ENCODE data around the gene MNAT1.
"Not testable (repeated sequence)": the region's sequence is repeated elsewhere in the genome, so short reads cannot be mapped to it uniquely, and the experiment has no call there.

MNAT1 gene

DNA sequence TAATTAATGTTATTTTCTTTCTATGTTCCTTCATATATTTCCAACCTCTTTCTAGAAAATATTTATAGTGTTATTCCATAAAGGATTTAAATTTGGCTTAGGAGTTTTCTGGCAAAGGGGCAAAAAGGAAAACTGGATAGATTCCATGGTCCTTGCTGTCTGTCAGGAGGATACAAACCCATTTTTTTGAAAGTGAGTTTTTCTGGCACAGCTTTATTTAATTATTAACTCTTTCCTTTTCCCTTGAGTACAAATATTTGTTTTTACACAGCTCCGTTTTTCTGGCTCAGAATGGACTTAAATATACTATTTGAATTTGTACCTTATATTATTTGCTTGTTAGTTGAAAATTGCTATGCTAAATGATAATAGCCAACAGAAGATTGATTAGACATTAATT is 56.3 kb downstream of the MNAT1 start:
- no peak overlapping the region for H3K27ac ChIP-seq
- no peak for DNase-seq (ENCODE audit: low read depth, low spot score)

DNA sequence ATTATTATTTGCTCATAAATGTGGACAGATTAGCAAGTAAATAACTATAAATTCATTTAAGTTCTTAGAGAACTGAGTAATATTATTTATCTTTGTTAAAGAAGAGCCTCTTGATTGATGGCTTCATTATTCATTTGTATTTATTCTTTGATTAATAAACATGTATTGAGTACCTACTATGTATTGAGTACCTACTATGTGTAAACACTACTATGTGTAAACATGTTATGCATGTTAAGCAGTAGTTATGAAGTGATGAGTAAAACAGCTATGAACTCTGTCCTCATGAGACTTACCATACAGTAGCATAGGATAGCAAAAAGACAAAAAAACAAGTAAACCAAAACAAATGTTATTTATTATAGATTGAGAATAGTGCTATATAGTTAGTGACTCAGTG is 61.9 kb downstream of the MNAT1 start:
- DNase-seq (ENCODE audit: low read depth, low spot score): no peak
- no peak overlapping the region for H3K27ac ChIP-seq

DNA sequence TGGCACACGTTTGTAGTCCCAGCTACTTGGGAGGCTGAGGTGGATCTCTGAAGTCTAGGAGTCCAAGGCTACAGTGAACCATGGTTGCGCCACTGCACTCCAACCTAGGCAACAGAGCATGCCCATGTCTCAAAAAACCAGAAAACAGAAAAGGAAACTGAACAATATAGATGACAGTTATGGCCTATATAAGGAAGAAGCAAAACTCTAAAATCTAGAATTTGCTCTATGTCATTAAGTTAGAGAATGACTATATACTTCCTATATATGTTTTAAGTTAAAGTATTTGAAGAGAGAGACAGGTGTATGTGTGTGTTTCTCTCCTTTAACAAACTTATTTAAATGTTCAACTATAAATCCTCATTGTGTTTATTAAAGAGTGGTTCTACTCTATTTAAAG is 65.8 kb downstream of the MNAT1 start:
- DNase-seq (ENCODE audit: low read depth, low spot score): no peak
- H3K27ac ChIP-seq: no peak overlapping the region

DNA sequence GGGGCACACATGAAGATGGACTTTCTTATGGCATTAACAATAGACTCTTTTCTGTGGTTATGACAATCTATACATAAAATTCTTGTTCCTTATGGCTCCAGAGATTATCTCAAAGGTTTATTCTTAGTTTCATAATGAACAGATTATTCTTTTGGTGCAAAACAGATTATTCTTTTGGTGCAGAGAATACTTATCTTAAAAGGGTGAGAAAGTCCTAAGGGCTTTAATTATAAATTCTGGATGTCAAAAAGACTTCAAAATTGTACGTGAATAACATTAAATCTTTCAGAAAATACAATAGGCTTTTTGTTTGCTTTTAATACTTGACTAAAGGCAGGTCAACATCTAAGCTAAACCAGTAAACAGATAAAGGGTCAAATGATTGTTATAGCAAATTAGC is 69.3 kb downstream of the MNAT1 start:
- no peak for DNase-seq (ENCODE audit: low read depth, low spot score)
- H3K27ac ChIP-seq: no peak overlapping the region

DNA sequence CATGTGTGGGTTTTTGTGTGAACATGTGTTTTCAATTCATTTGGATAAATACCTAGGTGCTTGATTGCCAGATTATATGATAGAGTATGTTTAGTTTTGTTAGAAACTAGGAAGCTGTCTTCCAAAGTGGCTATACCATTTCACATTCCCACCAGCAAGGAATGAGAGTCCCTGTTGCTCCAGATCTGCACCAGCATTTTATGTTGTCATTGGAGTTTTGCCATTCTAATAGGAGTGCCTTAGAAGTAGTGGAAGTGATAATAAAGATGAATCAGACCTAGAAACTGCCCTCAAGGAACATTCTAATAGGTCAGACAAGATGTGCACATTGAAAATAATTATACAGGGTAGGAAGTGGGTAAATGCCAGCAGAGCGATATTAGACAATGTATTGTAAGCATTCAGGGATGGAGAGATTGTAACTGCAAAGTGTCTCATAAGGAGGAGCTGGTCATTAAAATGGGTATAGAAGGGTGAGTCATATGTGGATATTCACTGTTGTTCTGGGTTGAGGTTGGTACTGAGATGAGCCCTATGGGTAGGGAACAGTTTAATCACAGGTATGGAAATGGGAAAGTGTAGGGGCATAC is 71.4 kb downstream of the MNAT1 start:
- H3K27ac ChIP-seq: no peak overlapping the region
- DNase-seq (ENCODE audit: low read depth, low spot score): peak; percentile 10

DNA sequence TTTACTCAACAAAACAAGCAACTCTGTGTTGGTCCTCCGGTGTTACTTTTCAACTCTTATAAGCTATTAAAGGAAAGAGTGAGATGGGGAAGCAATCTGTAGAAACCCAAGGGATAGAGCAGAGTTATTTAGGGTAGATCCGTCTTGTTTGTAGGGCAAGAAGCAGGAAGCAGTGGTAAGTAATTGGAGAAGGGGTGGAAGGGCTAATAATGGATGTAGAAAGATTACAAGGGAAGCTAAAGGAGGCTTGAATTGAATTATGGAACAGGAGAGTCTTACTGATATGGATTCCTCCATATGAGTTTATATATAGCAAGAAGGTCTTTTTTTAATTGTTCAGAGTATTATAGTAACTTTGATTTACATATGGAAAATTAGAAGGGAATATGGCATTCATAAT is 72.7 kb downstream of the MNAT1 start:
- DNase-seq (ENCODE audit: low read depth, low spot score): no peak
- no peak overlapping the region for H3K27ac ChIP-seq

DNA sequence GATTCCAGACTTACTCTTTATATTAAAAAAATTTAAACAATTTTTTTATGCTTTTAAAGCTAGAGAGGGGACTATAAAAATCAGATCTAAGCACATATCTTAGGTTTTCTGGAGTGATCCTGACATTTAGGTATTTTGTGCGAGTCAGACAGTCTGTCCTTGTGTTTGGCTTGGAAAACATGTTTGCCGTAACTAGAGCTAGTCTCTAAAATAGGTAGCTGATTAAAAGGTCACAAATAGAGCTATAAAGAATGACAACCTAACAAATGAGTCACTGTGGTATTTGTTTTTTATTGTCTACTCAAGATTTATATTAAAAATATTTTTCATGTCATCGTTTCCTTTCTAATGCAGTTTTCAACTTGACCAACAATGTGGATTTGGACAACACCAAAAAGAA is 73.4 kb downstream of the MNAT1 start:
- no peak for DNase-seq (ENCODE audit: low read depth, low spot score)

DNA sequence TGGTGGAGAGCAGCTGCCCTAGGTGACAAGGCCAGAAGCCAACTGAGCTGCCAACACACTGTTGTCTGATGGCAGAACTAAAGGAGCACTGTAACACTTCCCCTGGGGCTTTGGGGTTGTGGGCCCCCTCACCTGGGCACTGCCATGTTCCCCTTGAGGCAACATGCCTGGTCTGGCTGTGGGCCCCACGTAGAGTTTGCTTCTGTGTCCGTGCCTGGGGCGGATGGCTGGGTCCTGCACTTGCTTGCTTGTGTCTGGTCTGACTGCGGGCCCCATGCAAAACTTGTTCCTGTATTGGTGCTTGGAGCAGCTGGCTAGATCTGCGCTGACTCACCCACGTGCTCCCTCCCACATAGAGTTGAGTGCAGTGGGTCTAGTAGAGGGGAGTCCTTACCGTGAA is 78.4 kb downstream of the MNAT1 start:
- DNase-seq (ENCODE audit: low read depth, low spot score): no peak

More for the DNA sequence above, 73.4 kb downstream of the MNAT1 start:
- H3K27ac ChIP-seq: no peak overlapping the region

DNA sequence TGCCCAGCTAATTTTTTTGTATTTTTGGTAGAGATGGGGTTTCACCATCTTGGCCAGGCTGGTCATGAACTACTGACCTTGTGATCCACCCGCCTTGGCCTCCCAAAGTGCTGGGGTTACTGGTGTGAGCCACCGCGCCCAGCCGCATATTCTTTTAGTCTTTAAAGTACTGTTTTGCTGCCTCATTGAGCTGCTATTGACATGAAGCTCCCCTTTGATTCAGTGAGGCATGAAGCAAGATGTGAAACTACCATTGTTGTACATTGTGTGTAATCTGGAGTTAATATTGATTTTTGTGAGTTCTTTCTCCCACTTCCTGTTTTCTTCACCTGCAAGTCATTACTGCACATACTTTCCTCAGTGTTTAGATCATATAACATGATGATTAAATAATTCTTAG is 80.8 kb downstream of the MNAT1 start:
- H3K27ac ChIP-seq: no peak overlapping the region
- DNase-seq (ENCODE audit: low read depth, low spot score): no peak

More for the DNA sequence above, 78.4 kb downstream of the MNAT1 start:
- H3K27ac ChIP-seq: no peak overlapping the region

DNA sequence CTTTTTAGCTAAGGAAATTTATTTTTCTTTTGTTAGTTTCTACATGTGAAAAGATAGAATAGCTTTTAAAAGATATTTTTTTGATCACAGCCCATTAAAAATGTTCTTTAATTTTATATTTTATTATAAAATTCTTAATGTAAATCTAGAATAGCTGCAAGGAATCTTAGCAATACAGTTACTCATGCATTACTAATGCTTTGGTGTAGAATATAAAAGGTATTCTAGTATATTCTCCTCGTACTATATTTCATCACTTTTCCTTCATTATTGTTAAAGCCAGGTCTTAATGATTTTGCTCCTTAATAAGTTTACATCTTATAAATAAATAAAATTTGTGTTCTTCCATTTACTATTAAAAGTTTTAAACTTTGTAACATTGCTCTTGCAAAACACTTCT is 82.6 kb downstream of the MNAT1 start:
- DNase-seq (ENCODE audit: low read depth, low spot score): no peak

DNA sequence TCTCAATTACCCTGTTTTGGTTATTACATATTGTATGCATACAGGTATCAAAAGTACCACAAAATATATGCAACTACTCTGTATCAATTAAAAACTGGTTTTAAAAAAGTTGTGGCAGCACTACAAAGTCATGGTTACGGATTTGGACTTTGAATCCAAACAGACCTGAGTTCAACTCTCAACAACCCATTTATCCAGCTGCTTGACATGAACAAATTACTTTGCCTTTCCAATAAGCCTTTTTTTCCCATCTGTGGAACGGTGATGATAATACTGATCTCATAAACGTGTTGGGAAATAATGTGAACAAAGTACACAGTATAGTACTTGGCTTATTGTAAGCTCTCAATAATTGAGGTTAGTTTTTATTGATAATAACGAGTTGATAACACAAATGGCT is 85.0 kb downstream of the MNAT1 start:
- no peak overlapping the region for H3K27ac ChIP-seq
- DNase-seq (ENCODE audit: low read depth, low spot score): no peak

More for the DNA sequence above, 82.6 kb downstream of the MNAT1 start:
- peak overlapping the region; percentile 19 for H3K27ac ChIP-seq

DNA sequence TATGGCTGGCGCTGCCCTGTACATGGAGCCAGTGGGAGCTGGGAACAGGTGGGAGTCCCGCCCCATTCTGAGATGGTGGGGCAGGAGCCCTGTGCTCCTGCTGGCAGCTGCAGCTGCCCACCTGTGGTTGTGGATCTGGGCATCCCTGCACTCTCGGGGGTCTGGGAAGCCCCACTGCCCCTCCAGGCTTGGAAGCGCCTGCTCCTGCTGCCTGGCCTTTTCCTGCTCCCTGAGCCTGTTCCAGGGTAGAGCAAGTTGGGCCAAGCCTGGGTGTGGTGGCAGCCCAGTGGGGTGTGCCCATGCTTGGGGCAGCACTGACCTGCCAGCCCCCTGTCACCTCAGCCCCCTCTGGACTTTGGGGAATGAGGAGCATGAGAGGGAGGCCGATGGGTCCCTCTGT is 104.0 kb downstream of the MNAT1 start:
- no peak for DNase-seq (ENCODE audit: low read depth, low spot score)
- H3K27ac ChIP-seq: no peak overlapping the region

DNA sequence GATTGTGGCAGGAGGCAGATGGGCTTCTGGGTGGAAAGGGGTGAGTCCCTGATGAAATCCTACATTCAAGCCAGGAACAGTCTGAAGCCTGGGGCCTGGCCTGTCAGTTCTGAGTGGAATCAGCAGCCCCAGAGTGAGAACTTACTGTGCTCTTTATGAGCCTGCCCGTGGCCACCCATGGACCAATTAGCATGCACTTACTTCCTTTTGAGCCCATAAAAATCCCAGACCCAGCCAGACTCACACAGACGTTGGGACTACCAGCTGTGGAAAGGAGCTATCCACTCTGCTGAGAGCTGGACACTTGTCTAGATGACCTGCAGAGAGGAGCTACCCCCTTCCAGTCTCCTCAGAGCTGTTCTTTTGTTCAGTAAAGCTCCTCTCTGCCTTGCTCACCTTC is 104.5 kb downstream of the MNAT1 start:
- no peak overlapping the region for H3K27ac ChIP-seq
- no peak for DNase-seq (ENCODE audit: low read depth, low spot score)

DNA sequence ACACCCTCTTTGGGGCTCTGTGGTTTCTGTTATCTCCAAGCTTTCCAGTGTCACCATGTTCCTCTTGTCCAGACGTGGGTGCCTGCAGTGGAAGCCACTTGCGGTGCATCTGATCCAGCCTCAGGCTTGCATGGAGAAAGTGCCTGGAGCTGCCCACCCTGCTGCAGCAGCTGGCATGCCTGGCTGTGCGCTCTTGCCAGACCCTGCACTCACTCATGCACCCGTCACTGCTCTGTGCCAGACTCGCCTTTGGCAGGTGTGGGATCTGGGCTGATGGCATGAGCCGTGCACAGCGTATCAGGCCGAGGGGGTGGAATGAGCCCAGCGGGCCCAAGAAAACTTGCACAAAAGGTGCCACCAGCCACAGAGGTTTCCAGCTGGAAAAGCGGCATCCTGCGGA is 105.1 kb downstream of the MNAT1 start:
- no peak overlapping the region for H3K27ac ChIP-seq
- DNase-seq (ENCODE audit: low read depth, low spot score): no peak

DNA sequence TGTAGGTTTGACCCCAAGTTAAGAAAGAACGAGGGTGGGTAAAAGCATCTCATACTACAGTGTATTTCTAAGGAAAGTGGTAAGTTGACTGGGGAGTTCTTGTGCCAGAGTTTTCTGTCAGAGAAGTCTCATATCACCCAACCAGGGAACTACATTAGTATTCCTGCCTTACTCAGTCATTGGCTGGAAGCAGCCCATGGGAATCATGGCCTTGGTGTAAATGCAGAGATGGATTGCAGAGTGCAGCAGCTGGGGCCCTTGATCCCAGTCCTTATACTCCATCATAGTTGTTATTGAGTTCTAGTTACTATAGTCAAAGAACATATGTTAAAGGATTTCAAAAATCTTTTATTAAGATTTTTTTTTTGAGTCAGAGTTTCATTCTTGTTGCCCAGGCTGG is 105.8 kb downstream of the MNAT1 start:
- H3K27ac ChIP-seq: no peak overlapping the region
- DNase-seq (ENCODE audit: low read depth, low spot score): no peak

DNA sequence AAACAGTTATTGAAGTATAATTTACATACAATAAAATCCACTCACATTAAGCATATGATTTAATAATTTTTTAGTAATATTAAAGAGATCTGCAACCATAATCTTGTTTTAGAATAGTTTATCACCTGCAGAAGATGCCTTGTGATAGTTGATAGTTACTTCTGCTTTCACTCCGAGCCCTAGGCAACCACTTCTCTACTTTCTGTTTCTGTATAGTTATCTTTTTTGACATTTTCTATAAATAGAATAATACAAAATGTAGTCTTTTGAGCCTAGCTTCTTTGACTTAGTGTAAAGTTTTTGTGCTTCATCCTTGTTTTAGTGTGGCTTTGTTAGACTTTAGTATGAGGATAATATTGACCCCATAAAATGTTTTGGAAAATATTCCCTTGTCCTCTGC is 111.0 kb downstream of the MNAT1 start:
- DNase-seq (ENCODE audit: low read depth, low spot score): no peak
- no peak overlapping the region for H3K27ac ChIP-seq

DNA sequence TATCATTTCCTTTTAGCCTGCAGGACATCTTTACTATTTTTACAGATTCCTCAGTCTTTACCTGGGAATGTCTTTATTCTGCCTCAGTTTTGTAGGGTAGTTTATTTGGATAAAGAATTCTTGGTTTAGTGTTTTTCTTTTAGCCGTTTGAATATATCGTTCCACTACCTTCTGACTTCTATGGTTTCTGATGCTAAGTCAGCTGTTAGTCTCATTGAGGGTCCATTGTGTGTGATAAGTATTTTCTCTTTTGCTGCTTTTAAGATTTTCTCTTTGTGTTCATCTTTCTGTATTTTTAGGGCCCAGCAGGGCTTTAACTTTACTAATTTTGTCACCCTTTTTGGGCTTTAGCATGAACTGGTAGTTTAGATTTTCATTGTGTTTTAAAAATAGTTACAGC is 113.5 kb downstream of the MNAT1 start:
- H3K27ac ChIP-seq: no peak overlapping the region
- no peak for DNase-seq (ENCODE audit: low read depth, low spot score)

DNA sequence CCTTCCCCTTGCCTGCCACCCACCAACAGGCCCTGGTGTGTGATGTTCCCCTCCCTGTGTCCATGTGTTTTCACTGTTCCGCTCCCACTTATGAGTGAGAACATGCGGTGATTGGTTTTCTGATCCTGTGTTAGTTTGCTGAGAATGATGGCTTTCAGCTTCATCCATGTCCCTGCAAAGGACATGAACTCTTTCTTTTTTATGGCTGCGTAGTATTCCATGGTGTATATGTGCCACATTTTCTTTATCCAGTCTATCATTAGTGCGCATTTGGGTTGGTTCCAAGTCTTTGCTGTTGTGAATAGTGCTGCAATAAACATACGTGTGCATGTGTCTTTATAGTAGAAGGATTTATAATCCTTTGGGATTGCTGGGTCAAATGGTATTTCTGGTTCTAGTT is 117.1 kb downstream of the MNAT1 start:
- not testable (repeated sequence) for H3K27ac ChIP-seq; DNase-seq (ENCODE audit: low read depth, low spot score)

DNA sequence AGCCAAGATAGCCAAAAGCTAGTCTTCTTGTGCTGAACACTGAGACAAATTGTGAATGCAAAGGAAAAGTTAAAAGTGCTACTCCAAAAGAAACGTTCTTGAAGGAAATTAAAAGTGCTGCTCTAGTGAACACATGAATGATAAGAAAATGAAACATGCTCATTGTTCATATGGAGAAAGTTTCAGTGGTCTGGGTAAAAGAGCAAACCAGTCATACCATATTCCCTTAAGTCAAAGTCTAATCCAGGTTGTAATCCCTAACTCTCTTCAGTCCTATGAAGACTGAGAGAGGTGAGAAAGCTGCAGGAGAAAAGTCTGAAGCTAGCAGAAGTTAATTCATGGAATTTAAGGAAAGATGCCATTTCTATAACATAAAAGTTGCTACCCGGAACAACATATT is 121.5 kb downstream of the MNAT1 start:
- no peak for DNase-seq (ENCODE audit: low read depth, low spot score)
- no peak overlapping the region for H3K27ac ChIP-seq

DNA sequence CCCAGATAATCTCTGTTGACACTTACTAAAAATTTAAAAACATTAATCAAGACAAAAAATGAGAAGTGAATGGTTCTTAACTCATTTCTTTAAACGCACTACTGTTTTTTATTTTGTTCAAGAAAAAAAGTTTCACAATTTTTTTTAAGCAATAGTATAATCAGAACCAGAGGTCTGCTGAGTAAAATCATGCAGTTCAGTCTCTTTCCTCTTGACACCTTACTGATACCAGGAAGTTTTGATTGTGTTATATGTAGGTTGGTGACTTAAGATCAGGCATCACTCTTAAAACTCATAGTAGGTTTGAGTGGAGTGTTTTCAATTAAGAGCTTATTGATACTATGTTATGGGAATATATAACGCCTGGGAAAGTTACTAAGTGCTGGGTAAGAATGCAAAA is 125.0 kb downstream of the MNAT1 start:
- H3K27ac ChIP-seq: no peak overlapping the region

DNA sequence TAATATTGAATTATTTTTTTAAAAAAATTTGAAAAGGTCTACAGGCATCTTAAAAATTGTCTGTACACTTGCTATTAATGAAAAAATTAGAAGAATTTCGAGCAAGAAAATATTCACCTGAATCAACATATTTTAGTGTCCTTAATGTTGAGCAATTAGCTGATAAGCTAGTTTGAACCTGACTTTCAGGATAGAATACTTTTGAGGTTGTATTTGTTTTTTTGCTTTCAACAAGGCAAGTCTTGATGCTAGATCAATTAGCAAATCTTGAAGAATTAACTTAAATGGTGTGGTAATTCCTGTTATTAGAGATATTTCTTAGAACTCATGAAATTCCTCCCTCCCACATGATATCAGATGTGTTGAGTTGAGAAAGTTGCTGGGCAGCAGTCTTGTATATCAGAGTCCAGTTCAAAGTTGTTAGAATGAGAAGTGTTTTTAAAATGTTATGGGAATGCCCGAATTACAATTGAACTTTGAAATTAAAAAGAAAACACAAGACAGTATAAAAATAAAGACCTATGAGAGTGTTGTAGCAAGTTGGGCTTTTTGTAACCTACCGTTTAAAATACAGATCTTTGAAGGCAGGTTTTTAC is 127.1 kb downstream of the MNAT1 start:
- no peak overlapping the region for H3K27ac ChIP-seq
- no peak for DNase-seq (ENCODE audit: low read depth, low spot score)

More for the DNA sequence above, 125.0 kb downstream of the MNAT1 start:
- DNase-seq (ENCODE audit: low read depth, low spot score): no peak

DNA sequence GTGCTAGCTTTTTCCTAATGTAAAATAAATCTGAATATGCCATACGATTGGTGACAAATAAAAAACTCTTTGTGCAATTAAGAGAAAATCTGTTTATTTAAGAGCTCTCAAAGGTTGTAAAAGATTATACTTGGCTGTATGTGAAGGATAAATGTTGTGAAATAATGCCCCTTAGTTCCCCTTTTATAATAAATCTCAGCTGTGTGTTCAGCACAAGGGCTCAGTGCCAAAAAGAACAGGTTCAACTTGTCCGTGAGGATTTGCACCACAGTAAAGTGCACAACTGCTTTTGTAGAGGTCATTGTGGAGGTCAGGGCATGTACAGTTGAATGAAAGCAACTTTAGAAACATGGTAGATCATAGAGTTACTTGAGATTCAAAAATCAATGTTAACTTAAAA is 127.7 kb downstream of the MNAT1 start:
- DNase-seq (ENCODE audit: low read depth, low spot score): peak; percentile 40
- H3K27ac ChIP-seq: no peak overlapping the region

Measured in epithelial cell of prostate (primary cell).